CD4-positive, alpha-beta T cell treated with Interferon gamma for 1 hour (primary cell): ENCODE results near the gene ASXL3.

Experiments used
- DNase-seq: peaks from one replicate; pipeline ENCODE4 v3.0.0-alpha.2; 2020

The ASXL3 gene

GRCh38 chr18:33577685-33578517, at the start of gene ASXL3:
Gene ASXL3, plus strand, starts transcription at chr18:33578219. Its CDS starts 413 bp downstream, at chr18:33578632.
- no peak for DNase-seq

GRCh38 chr18:33532978-33533377, 45.0 kb upstream of the ASXL3 start:
- DNase-seq, result no peak

- DNase-seq, result no peak
Observed at GRCh38 chr18:33536904-33537303, 41.1 kb upstream of the ASXL3 start.

GRCh38 chr18:33538418-33539042, 39.5 kb upstream of the ASXL3 start:
- DNase-seq, result no peak

- DNase-seq, result no peak
Observed at GRCh38 chr18:33540392-33540791, 37.6 kb upstream of the ASXL3 start.

DNA sequence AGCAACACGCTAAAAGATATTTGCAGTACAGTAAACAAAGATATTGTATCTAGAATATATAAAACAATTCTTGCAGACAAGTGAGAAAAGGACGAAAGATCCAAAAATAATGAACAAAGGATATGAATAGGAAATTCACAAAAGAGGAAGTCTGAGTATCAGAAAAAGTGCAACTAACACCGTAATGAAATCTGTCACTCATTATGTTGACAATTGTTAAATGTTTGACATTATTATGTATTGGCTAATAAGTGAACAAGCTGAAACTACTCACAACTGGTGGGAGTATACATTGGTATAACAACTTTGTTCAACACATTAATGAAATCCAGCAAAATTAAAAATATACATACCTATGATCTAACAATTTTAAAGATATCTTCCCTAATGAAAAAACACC, 36.7 kb upstream of the ASXL3 start:
- DNase-seq, result no peak

DNA sequence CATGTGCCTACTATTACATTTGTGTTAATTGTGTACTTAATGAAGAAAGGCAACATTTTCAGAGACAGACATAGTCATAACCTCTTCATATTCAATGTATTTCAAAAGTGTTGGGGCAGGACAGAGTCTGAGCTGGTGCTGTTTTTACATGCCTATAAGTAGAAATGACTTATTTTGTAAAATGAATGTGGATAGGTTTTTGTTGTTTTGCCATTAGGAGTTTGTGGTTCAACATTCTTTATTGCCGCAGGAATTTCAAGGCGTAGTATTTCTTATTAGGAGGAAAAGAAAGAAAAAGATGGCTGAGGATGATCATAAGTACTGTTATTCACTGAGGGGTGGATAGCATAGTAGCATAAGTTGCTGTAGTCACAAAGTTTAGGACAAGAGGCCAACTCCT, 21.2 kb upstream of the ASXL3 start:
- DNase-seq, result no peak

DNA sequence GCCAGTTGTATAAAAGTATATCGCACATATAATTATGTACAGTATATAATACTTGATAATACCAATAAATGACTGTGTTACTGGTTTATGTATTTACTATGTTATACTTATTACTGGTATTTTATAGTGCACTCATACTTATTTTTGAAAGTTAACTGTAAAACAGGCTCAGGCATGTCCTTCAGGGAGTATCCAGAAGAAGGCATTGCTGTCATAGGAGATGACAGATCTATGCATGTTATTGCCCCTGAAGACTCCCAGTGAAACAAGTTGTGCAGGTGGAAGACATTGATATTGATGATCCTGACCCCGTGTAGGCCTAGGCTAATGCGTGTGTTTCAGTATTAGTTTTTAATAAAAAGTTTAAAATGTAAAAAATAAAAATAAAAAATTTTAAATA, 20.3 kb upstream of the ASXL3 start:
- DNase-seq, result no peak

- no peak for DNase-seq
Observed at GRCh38 chr18:33558529-33558928, 19.5 kb upstream of the ASXL3 start.

DNA sequence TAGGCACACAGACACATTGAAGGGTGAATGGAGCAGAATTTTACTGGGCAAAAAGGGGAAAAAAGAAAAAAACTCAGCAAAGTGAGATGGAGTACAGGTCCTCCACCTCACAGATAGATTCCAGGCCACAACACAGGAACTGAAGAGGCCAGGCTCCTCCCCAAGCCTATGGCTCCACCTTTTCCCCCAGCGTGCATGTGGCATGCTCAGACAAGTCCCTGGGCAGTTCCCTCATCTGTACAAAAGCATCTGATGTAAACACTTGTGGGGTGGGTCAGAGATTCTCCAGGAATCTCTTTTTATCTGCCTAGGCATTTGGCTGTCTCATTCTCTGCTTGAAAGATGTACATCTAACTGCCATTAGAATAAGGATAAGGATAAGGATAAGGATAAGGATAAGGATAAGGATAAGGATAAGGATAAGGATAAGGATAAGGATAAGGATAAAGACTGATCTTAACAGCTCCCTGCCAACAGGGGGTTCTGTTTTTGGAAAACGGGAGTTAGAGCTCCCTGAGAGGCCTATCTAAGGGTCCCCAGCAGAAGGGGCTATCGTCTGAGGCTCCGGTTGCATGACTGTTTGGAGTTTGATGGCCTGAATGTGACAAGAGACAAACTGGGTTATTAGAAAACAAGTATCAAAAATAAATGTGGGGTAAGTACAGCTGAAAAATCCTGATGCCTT, 17.2 kb upstream of the ASXL3 start:
- no peak for DNase-seq

DNA sequence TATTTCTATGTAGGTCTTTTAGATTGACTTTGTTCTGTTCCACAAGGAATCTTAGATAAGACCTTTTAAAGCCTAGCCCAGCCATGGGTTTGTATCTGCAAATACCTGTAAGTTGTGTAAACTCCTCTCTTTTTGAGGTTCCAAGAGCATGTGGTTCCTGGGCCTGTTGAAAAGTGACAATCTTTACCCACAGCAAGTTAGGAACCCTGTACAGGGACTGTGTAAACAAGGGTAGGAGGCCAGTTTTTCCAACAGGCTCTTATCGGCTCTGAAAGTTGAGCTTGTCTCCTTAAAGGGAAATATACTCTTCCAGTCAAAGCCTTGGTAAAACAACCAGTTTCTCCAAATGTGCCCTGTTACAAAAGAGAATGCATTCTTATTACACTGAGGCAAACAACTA, 15.3 kb upstream of the ASXL3 start:
- no peak for DNase-seq

DNA sequence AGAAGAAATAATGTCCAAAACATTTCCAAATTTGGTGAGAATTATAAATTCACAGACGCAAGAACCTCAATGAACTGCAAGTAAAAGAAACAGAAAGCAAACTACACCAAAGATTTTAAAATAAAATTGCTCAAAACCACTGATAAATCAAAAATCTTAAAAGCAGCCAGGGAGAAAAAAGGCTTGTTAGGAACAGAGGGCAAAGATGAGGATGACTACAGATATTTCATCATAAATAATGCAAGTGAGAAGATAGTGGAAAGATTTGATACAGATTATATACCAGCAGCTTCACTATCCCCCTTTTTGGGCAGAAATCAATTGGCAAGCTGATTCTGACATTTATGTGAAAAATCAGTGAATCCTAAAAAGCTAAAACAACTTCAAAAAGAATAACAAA, 10.3 kb upstream of the ASXL3 start:
- no peak for DNase-seq

- no peak for DNase-seq
Observed at GRCh38 chr18:33571998-33572787, 5.8 kb upstream of the ASXL3 start.

DNA sequence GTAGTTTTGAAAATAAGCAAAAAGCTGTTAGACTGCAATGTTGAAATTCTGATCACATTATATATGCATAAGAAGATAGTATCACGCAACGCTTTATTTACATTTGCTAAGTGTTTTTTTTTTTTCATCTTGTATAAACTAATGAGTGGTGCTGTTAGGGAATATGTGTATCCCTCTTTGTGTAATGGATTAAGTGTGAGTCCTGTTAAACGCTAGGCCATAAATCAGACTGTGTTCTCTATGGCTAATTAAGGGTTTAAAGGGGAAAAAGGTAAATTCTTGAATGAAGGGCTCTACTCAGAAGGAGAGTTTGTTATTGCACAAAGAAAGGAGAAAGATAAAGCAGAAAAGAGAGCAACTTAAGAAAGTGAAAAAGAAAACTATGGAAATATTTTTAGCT, 4.8 kb upstream of the ASXL3 start:
- no peak for DNase-seq

DNA sequence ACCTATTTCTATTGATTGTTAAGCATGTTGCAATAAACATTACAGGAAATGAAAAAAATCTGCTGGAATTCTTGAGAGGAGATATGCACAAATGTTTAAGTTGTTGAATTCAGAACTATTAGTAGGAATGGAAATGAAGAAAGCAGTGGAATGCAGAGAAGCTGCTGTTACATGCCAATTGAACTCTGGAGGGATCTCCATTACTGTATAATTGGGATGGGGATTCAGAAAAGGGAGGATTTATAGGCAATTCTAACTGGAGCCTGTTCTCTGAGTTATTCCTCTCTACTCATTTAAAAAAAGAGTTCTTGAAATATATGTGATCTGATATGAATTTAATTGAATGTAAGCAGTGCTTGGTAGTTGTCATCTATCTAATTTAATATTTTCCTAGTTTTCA, 2.6 kb upstream of the ASXL3 start:
- no peak for DNase-seq

GRCh38 chr18:33576999-33577646, 896 bp upstream of the ASXL3 start:
- DNase-seq, result no peak

DNA sequence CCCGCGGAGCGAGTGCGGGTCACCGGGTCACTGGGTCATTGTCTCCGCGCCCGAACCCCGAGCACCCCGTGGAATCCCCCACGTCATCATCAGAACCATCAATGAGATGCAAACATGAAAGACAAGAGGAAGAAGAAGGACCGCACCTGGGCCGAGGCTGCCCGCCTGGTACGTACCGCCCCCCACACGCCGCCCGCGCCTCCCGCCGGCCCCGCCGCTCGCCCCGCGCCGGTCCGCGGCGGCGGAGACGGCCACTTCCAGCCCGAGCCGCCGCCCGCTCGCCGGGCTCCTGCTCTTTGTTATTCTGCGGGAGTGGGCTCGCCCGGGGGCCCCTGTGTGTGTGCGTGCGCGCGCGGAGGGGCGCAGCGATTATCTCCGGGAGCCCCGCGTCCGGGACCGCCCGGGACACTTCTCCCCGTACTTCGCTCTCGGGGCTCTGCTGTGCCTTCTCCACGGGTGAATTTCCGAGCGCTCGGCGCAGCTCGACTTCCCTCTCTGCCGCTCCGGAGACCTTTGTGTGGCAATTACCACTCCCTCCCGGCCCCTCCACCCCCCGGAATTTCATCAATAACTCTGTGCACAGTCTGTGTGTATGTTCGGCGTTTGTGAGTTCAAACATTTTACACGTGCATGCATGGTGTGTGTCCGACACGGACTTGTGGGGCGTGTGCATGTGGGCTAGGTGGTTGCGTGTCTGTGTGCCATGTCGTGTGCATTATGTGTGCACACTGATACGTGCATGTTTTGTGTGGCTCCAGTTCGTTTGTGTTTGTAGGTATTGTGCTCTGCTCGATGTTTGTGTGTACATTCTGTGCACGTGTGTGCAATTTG, 714 bp downstream of the ASXL3 start:
- DNase-seq, result no peak

- no peak for DNase-seq
Observed at GRCh38 chr18:33579349-33580215, 1.6 kb downstream of the ASXL3 start.

- DNase-seq, result no peak
Observed at GRCh38 chr18:33580546-33580945, 2.5 kb downstream of the ASXL3 start.

GRCh38 chr18:33581856-33582255, 3.8 kb downstream of the ASXL3 start:
- no peak for DNase-seq

DNA sequence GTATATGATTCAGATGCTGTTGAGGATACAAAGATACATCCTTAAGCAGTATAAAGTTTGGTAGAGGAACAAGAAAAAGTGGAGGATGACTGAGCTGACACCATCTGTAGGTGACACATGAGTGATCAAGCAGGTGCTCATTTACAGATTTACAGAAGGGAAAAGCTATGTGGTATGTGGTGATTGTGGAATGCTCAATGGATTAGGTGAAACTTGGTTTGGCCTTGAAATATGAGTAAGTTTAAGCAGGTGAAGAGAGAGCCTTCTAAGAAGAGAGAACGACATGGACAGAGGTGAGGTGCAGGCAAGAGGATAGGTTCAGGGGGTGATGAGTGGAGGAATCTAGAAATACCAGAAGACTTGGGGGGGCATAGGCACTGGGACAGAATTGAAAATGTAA, 5.9 kb downstream of the ASXL3 start:
- DNase-seq, result no peak
